Stimulated activated CD4-positive, alpha-beta T cell treated with anti-CD3 and anti-CD28 coated beads, Interleukin-2, amount 100 ng/mL, for 48 hours (primary cell): Measurements from ENCODE around the gene TMC5.
"Not testable (repeated sequence)": the region's sequence is repeated elsewhere in the genome, so short reads cannot be mapped to it uniquely, and the experiment has no call there.

ENCODE experiments used
- DNase-seq, 2 donors: peaks; one replicate each; pipeline ENCODE4 v3.0.0-alpha.2; 2020

TMC5 gene

GRCh38 chr16:19512297-19512696 is 94.6 kb downstream of the TMC5 start:
- no peak for DNase-seq

- DNase-seq = no peak
Measured at GRCh38 chr16:19513377-19514053, 95.8 kb downstream of the TMC5 start.

DNA sequence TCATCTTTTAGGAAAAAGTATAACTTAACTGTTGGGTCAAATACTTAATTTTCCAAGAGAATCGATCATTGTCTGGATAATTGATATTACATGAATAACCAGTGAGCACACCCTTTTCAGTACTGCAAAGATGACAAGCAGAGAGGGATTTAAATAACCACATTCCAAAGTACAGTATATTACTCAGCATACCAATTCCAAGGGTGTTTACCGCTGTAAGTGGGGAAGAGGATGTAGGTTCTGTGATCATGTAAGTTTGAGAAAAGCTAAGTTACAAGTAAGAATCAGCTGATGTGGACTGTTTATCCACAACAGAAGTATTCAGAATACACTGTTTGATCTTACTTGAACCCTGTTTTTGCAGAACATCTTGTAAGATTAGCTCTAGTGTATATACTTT is 98.1 kb downstream of the TMC5 start:
- DNase-seq = no peak

GRCh38 chr16:19517424-19518089 is 99.9 kb downstream of the TMC5 start:
- no peak for DNase-seq

GRCh38 chr16:19518388-19518787 is 100.7 kb downstream of the TMC5 start:
- DNase-seq = no peak

- DNase-seq = no peak
Measured at GRCh38 chr16:19520861-19521331, 103.2 kb downstream of the TMC5 start.

DNA sequence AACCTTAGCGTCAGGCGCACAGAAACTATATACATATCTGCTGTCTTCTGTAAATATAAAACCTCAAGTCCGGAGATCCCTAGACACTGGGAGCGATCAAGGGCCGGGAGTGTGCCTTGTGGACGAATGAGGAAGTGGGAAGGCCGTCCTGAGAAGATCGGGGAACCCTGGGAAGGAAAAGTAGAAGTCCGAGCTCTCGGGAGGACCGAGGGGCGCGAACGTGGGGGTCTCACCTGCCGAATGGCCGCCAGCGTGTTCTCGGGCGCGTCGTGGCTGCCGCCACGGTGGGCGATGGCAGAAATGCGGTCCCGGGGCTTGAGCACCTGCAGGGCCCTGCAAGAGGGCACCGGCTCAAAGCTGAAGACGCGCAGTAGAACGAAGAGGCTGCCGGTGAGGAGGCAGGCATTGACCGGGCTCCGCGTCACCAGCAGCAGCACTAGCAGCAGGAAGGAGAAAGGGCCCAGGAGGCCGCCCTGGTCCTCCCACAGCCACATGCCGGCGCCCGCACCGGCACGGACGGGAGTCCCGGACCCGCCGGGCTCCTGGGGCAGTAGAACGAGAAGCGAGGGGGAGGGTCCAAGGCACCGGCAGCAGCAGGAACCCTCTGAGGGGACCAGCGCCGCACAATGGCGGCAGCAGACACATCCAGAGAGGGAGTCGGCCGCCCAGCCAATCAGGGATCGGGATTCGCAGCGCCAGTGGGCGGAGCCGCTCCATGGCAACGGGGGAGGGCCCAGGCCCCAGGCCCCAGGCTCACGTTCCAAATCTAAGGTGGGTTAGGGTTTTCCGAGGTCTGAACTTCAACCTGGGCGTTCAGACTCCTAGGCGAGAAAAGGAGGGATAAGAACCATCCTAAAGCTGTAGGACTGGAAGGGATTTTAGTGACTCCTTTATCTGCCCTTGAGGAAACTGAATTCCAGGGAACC is 104.1 kb downstream of the TMC5 start, which contains the start of gene GDE1:
Gene GDE1, minus strand, starts transcription at position 628 of the 926 bp plus-strand sequence. Its CDS starts 134 bp downstream, at position 494.
- DNase-seq = peak; percentile 90

DNA sequence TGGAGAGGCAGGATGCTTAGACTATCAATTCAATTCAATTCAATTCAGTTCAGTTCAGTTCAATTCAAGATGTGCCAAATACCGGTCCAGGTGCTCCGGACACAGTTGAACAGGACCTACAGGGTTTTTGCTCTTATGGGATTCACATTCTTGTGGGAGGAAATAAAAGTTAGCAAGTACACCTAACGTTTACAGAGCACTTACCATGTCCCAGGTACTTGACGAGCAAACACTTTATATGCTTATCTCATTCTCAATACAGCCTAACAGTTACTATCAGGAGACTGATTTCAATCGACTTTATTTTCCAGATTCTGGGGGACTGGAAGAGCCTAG is 104.7 kb downstream of the TMC5 start:
- DNase-seq = no peak

DNA sequence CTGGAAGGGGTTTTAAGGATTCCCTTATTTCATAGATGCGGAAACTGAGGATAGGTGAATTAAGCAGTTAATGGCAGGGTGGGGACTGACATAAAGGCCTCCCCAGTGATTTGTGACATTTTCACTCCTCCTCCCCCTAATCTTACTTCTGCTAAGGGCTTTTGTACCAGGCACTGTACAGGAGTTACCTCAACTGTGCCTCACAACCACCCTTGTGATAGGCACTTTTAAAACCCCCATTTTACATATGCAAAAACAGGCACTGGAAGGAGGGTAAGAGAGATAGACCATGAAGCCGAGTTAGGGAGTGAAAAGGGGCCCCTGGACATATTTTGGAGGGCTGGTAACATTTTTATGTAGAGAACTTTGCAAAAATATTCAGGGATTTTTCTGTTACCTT is 105.1 kb downstream of the TMC5 start:
- DNase-seq = no peak

GRCh38 chr16:19523184-19523558 is 105.5 kb downstream of the TMC5 start:
- no peak for DNase-seq

DNA sequence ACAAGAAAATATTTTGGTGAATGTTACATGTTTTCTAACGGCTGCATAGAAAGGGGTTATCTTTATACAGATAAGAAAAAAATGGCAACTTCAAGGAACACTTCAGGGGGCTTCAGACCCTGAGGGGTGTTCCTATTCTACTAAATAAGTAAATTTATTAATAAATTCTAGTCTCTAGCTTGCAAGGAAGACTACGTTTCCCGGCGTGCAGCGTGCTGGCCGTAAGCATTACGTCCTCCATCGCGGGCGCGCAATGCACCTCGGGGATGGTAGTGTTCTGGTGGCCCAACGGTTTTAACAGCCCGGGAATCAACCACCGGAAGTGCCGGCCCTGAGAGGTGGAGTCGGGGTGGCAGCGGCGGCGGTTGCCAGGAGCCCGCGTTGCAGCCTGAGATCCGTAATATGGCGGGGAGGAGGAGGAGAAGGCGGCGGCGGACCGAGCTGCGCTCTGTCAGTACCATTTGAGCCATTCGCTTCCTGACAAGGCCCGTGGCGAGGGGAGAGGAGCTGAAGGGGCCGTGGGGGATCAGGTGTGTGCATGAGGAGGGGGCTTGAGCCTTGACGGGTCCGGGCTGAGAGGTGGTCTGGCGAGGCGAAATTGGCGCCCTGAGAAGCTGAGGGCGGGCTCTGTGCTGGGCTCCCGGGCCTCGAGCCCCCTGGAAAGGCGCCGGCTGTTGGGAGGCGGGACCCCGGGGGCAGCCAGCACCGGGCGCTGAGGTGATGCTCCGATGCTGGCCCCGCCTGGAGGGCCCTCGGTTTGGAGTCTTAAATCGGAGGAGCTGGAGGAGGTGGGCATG is 106.1 kb downstream of the TMC5 start, which contains the start of gene CCP110:
Gene CCP110, plus strand, starts transcription at position 384 of the 797 bp plus-strand sequence. CDS start 3,940 bp downstream, outside the sequence.
- DNase-seq = peak; percentile 89 to 90

GRCh38 chr16:19524356-19524615 is 106.6 kb downstream of the TMC5 start:
- DNase-seq = no peak

DNA sequence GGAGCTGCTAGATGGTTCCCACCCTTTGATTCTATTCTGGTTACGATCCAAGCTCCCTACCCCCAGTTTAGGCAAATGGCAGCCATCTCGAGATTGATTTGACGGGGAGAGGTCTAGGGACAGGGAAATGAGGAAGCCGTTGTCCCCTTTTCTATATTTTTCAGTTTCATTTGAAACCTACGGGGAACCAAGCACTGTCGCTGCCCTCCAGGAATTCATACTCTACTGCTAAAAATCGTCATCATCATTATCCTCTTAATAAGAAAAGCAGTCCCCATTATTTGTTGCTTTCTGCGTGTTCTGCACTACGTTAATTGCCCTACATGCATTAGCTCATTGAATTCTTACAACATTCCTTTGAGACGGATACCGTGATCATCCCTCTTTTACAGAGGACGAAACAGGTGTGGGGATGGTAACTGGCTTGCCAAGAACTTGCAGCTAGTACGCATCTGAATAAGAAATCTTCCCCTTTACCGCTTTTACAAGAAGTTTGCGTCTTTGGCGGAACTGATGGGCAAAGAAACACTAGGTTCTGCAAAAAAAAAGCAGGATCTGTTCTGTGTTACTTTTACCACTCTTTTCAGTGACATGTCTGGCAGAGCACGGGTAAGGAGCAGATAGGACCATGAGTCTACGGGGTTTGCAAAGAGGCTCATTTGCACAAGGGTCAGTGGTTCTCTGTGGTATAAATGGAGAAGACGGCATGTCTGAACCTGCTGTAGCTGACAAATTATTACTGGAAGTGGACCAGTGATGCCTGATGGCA is 107.1 kb downstream of the TMC5 start:
- no peak for DNase-seq

- DNase-seq = no peak
Measured at GRCh38 chr16:19525385-19525723, 107.7 kb downstream of the TMC5 start.

- no peak for DNase-seq
Measured at GRCh38 chr16:19527161-19527560, 109.5 kb downstream of the TMC5 start.

- no peak for DNase-seq
Measured at GRCh38 chr16:19528666-19529065, 111.0 kb downstream of the TMC5 start.

DNA sequence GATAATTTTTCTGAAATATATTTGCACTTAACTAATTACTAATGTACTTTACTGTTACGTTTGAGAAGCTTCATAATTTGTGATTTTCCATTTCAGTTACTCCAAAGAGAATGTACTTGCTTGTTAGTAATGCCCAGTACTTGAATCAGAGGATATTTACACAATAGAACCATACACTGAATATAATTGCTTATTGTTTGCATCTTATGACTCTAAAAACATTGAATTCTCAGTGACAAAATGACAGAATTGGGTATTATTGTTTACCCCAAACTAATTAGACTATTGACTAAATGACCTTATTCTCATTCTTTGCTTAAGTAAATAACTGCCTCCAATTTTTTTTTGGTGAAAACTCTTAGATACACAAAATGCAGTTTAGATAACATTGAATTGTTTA is 114.9 kb downstream of the TMC5 start:
- DNase-seq = no peak

GRCh38 chr16:19540241-19540970 is 122.7 kb downstream of the TMC5 start:
- DNase-seq = no peak

DNA sequence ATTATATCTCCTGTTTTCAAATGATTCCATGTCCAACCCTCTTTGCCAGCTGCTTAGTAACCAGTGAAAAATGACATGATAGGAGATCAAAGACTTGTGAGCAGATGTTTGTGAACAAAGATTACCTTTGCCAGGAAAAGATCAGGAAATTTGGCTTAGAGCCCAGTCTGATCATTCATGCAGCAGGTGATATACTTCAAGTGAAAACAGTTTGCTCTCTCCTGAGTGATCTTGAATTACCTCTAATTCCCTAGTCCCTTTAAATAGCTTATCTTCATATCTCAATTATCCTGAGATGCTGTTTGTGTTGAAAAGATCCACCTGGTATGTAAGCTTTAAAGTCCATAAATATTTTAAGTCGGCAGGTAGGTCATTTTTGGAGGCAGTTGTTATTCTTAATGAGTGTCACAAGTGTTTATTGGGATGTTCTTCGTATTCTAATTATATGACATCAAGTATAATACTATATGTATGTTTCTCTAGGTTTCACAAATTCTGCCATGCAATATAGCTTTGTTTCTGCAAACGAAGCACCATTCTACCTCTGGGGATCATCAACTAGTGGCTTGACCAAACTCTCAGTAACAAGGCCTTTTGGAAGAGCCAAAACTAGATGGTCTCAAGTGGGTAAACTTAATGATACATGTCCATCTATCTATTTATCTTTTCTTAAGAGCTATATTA is 124.6 kb downstream of the TMC5 start:
- DNase-seq = no peak

GRCh38 chr16:19543278-19543996 is 125.8 kb downstream of the TMC5 start:
- DNase-seq = not testable (repeated sequence)
